H1 (cell line): ENCODE results near the gene ZBTB20. TPM values are rescaled to one million over a fixed set of nuclear protein-coding genes. Genes with fewer than 3 reads are reported as not detected.

Experiments
- CTCF ChIA-PET: fragments of 300-600 bp; sonication (Branson Sonifier 250); formaldehyde crosslinking; loops from one replicate; lab custom pipeline; 2021; ENCODE audit not compliant: partially characterized antibody; lab: Charles Lee
- POLR2A ChIA-PET: fragments of 300-600 bp; sonication (Branson Sonifier 250); formaldehyde crosslinking; loops from one replicate; lab custom pipeline; 2021; ENCODE audit warnings: inconsistent platforms; ENCODE audit not compliant: partially characterized antibody; lab: Charles Lee
- DNase-seq, 2 experiments: peaks; one replicate each; pipeline versions ENCODE4 v3.0.0 to v3.0.0-alpha.2; 2010 to 2022; ENCODE audit warnings: low spot score in 2 of 2, low read depth in 1 of 2, mixed read lengths in 1 of 2
- FAIRE-seq: peaks from 2 replicates; lab custom pipeline; 2011; peaks lifted over from hg19 to GRCh38; lab: Jason Lieb, UNC
- H2AFZ ChIP-seq: 2 replicates; pipeline ENCODE4 v1.8.1; 2012; ENCODE audit warnings: low read length, inconsistent platforms
- H2AK5ac ChIP-seq: 2 replicates; pipeline ENCODE4 v1.6.1; 2013; ENCODE audit warnings: low read depth, low read length
- H2BK120ac ChIP-seq: replicated peaks from 2 replicates; pipeline ENCODE3; 2013; ENCODE audit warnings: low read depth, low read length, inconsistent platforms
- H2BK12ac ChIP-seq: 2 replicates; pipeline ENCODE4 v1.6.1; 2013; ENCODE audit warnings: low read depth, low read length
- H2BK15ac ChIP-seq: 2 replicates; pipeline ENCODE4 v1.6.1; 2013; ENCODE audit warnings: low read length
- H2BK20ac ChIP-seq: 2 replicates; pipeline ENCODE4 v1.6.1; 2013; ENCODE audit warnings: low read length
- H2BK5ac ChIP-seq: 2 replicates; pipeline ENCODE4 v1.6.1; 2013; ENCODE audit warnings: low read depth, low read length
- H3K14ac ChIP-seq: 2 replicates; pipeline ENCODE4 v1.6.1; 2013; ENCODE audit warnings: inconsistent platforms; ENCODE audit not compliant: insufficient read length
- H3K18ac ChIP-seq: 2 replicates; pipeline ENCODE4 v1.6.1; 2013; ENCODE audit warnings: low read length; ENCODE audit errors: extremely low read depth
- H3K23ac ChIP-seq: 2 replicates; pipeline ENCODE4 v1.6.1; 2013; ENCODE audit warnings: inconsistent platforms; ENCODE audit not compliant: insufficient read length
- H3K23me2 ChIP-seq: 2 replicates; pipeline ENCODE4 v1.6.1; 2013; ENCODE audit warnings: low read depth, low read length
- H3K27ac ChIP-seq: 2 replicates; pipeline ENCODE4 v1.6.1; 2011; ENCODE audit warnings: low read depth, low read length, inconsistent platforms
- H3K27me3 ChIP-seq, 4 experiments: replicated peaks in 1 of 4; 1 replicate in 1 of 4; 2 replicates in 3 of 4; pipeline versions ENCODE4 v1.6.1 to v1.8.1; 2011 to 2013; ENCODE audit warnings: low read length in 3 of 4, mild to moderate bottlenecking in 3 of 4, inconsistent platforms in 2 of 4, mixed read lengths in 2 of 4, moderate library complexity in 1 of 4; ENCODE audit not compliant: control insufficient read depth in 3 of 4, insufficient read depth in 3 of 4; ENCODE audit errors: extremely low read depth in 1 of 4
- H3K36me3 ChIP-seq, 4 experiments: 2 replicates each; pipeline versions ENCODE4 v1.6.1 to v1.8.1; 2011 to 2013; ENCODE audit warnings: mild to moderate bottlenecking in 4 of 4, low read length in 3 of 4, moderate library complexity in 2 of 4, control low read depth in 1 of 4, inconsistent platforms in 1 of 4; ENCODE audit not compliant: insufficient read depth in 4 of 4, control insufficient read depth in 2 of 4
- H3K4ac ChIP-seq: replicated peaks from 2 replicates; pipeline ENCODE3; 2013; ENCODE audit warnings: low read length, low read depth, mixed read lengths, inconsistent platforms; ENCODE audit not compliant: insufficient read length
- H3K4me1 ChIP-seq, 4 experiments: replicated peaks in 1 of 4; 1 replicate in 1 of 4; 2 replicates in 3 of 4; pipeline versions ENCODE4 v1.6.1 to v1.8.1; 2011 to 2013; ENCODE audit warnings: low read length in 3 of 4, inconsistent platforms in 2 of 4, mixed read lengths in 1 of 4; ENCODE audit not compliant: insufficient read depth in 4 of 4, control insufficient read depth in 3 of 4
- H3K4me2 ChIP-seq, 2 experiments: 2 replicates each; pipeline versions ENCODE4 v1.6.1 to v1.8.1; 2011 to 2013; ENCODE audit warnings: low read depth in 2 of 2, low read length in 2 of 2, control low read depth in 1 of 2, inconsistent platforms in 1 of 2, mild to moderate bottlenecking in 1 of 2; ENCODE audit not compliant: insufficient read depth in 1 of 2
- H3K4me3 ChIP-seq, 4 experiments: fragments of 200-600, 300-600 bp in 1 of 4; sonication (generic), shearing (Covaris generic), sonication (Bioruptor Twin) in 1 of 4; 2 replicates each; pipeline versions ENCODE4 v1.5.1 to v1.8.1; 2011 to 2016; ENCODE audit warnings: low read length in 4 of 4, low read depth in 3 of 4, control low read depth in 2 of 4, inconsistent platforms in 2 of 4, mild to moderate bottlenecking in 2 of 4, mixed read lengths in 1 of 4, moderate library complexity in 1 of 4; ENCODE audit not compliant: insufficient read depth in 2 of 4; ENCODE audit errors: extremely low read depth in 1 of 4
- H3K56ac ChIP-seq: replicated peaks from 2 replicates; pipeline ENCODE3; 2013; ENCODE audit warnings: low read depth, mild to moderate bottlenecking, mixed read lengths, low read length, inconsistent platforms; ENCODE audit not compliant: insufficient read length
- H3K79me1 ChIP-seq: 2 replicates; pipeline ENCODE4 v1.6.1; 2013; ENCODE audit warnings: low read depth, low read length, control low read depth
- H3K79me2 ChIP-seq, 2 experiments: 2 replicates each; pipeline versions ENCODE4 v1.6.1 to v1.8.1; 2012 to 2013; ENCODE audit warnings: low read length in 2 of 2, mild to moderate bottlenecking in 2 of 2, inconsistent platforms in 1 of 2; ENCODE audit not compliant: insufficient read depth in 2 of 2, control insufficient read depth in 1 of 2
- H3K9ac ChIP-seq, 4 experiments: replicated peaks in 1 of 4; 1 replicate in 1 of 4; 2 replicates in 3 of 4; pipeline versions ENCODE4 v1.6.1 to v1.8.1; 2011 to 2013; ENCODE audit warnings: low read depth in 3 of 4, low read length in 3 of 4, control low read depth in 2 of 4, mild to moderate bottlenecking in 2 of 4, moderate library complexity in 2 of 4, inconsistent platforms in 1 of 4; ENCODE audit errors: extremely low read depth in 1 of 4
- H3K9me3 ChIP-seq, 2 experiments: 2 replicates each; pipeline versions ENCODE4 v1.6.1 to v1.8.1; 2012 to 2013; ENCODE audit warnings: mild to moderate bottlenecking in 2 of 2, moderate library complexity in 2 of 2, control low read depth in 1 of 2, inconsistent platforms in 1 of 2, low read depth in 1 of 2, low read length in 1 of 2, mixed read lengths in 1 of 2; ENCODE audit not compliant: insufficient read depth in 2 of 2
- H4K20me1 ChIP-seq, 2 experiments: replicated peaks in 1 of 2; 2 replicates each; pipeline versions ENCODE3 to v1.8.1; 2011 to 2013; ENCODE audit warnings: inconsistent platforms in 2 of 2, low read length in 2 of 2, mild to moderate bottlenecking in 1 of 2; ENCODE audit not compliant: insufficient read depth in 2 of 2, control insufficient read depth in 1 of 2
- H4K5ac ChIP-seq: 2 replicates; pipeline ENCODE4 v1.6.1; 2013; ENCODE audit warnings: low read length, low read depth, mixed read lengths, inconsistent platforms; ENCODE audit not compliant: insufficient read length
- H4K8ac ChIP-seq: 2 replicates; pipeline ENCODE4 v1.8.0; 2013; ENCODE audit warnings: mild to moderate bottlenecking, moderate library complexity, low read length, inconsistent platforms; ENCODE audit not compliant: insufficient read depth; ENCODE audit errors: extremely low read depth
- H4K91ac ChIP-seq: replicated peaks from 2 replicates; pipeline ENCODE3; 2013; ENCODE audit warnings: low read length, mixed read lengths, inconsistent platforms; ENCODE audit not compliant: insufficient read length
- BACH1 ChIP-seq: IDR thresholded peaks from 2 replicates; pipeline ENCODE4 v1.6.1; 2012; ENCODE audit warnings: low read length, improper control_type of control experiment
- CBX8 ChIP-seq: fragments of 300-800, 300-1000 bp; sonication (generic); IDR thresholded peaks from 2 replicates; pipeline ENCODE4 v1.7.1; 2016; ENCODE audit warnings: low read depth, low read length, borderline replicate concordance
- CREB1 ChIP-seq: IDR thresholded peaks from 2 replicates; pipeline ENCODE4 v1.6.1; 2012; ENCODE audit warnings: inconsistent platforms
- CTBP2 ChIP-seq: IDR thresholded peaks from 2 replicates; pipeline ENCODE4 v1.7.0; 2011; ENCODE audit warnings: borderline replicate concordance, mild to moderate bottlenecking, moderate library complexity, mixed read lengths, low read length; ENCODE audit not compliant: insufficient read depth, insufficient read length
- KDM1A ChIP-seq: fragments of 200-600, 300-600 bp; sonication (generic); IDR thresholded peaks from 2 replicates; pipeline ENCODE4 v1.7.1; 2016; ENCODE audit warnings: mild to moderate bottlenecking, low read length, borderline replicate concordance
- MAFK ChIP-seq: IDR thresholded peaks from 2 replicates; pipeline ENCODE4 v1.6.1; 2012; ENCODE audit warnings: low read depth, mild to moderate bottlenecking, improper control_type of control experiment, low read length
- NRF1 ChIP-seq: IDR thresholded peaks from 2 replicates; pipeline ENCODE4 v1.6.1; 2011; ENCODE audit warnings: mild to moderate bottlenecking, low read depth, low read length, improper control_type of control experiment
- RFX5 ChIP-seq: IDR thresholded peaks from 2 replicates; pipeline ENCODE4 v1.6.1; 2011; ENCODE audit warnings: low read depth, low read length, improper control_type of control experiment, borderline replicate concordance
- SAP30 ChIP-seq: fragments of 300-600 bp; sonication (generic); IDR thresholded peaks from 2 replicates; pipeline ENCODE4 v1.7.1; 2012; ENCODE audit warnings: low read length, moderate library complexity, mild to moderate bottlenecking, inconsistent platforms; ENCODE audit not compliant: insufficient read depth, insufficient replicate concordance
- YY1 ChIP-seq: IDR thresholded peaks from 2 replicates; pipeline ENCODE4 v1.6.1; 2011; ENCODE audit warnings: low read depth, mild to moderate bottlenecking, low read length
- WGBS, 2 experiments: shearing (Covaris generic) in 1 of 2; methylation state at CpG; one replicate each; pipeline versions ENCODE4 v1.1.6 to v1.1.7; 2013 to 2015; ENCODE audit warnings: low lambda C conversion rate in 2 of 2, mixed read lengths in 2 of 2, inconsistent platforms in 1 of 2, low coverage in 1 of 2, missing lambda C conversion rate in 1 of 2; ENCODE audit not compliant: insufficient replicate concordance in 2 of 2, insufficient coverage in 1 of 2, insufficient read length in 1 of 2; ENCODE audit errors: extremely low coverage in 1 of 2, missing lambda C conversion rate in 1 of 2; 5-methylcytosine and 5-hydroxymethylcytosine counted together
- polyA plus RNA-seq, 7 experiments: library from polyadenylated mRNA; depleted of rRNA in 3 of 7; stranded (reverse) in 5 of 7; unstranded in 2 of 7; fragments of >200 nt in 5 of 7; fragments of 200-250 nt in 2 of 7; gene quantifications; 1 replicate in 5 of 7; 2 replicates in 1 of 7; 4 replicates in 1 of 7; pipeline versions ENCODE4 v1.2.1 to v1.2.3, GENCODE V29; 2011 to 2013; ENCODE audit warnings: missing spikeins in 2 of 7, mixed read lengths in 2 of 7
- total RNA-seq: library from RNA; stranded (reverse); fragmentation: NEBNext Ultra II Directional; extraction: Animal tissue kit (Norgen Biotek cat#: 25700); gene quantifications from 2 replicates; pipeline ENCODE4 v1.2.1, GENCODE V29; 2021
- TF ChIP-seq, protein P1 (sequence below): IDR thresholded peaks from 2 replicates; pipeline ENCODE4 v1.6.1; 2011; ENCODE audit warnings: low read depth, mild to moderate bottlenecking, low read length; ENCODE audit not compliant: insufficient read depth

ZBTB20 gene
- total and polyA plus RNA-seq, 2 of the 8 experiments (the other 6 are each of a cell fraction or from before 2014, with no cell fraction given), result 0.35 to 1.3 TPM

GRCh38 chr3:114446600-114446999 lies 700.5 kb downstream of the ZBTB20 start:
- ChIA-PET CTCF (interaction anchor here (1.0 to 2.2 kb wide), 4 partner anchors 8 to 294 kb away, joined by 3 to 9 read pairs (median 5); no protein-coding TSS in a partner anchor), POLR2A (no interaction called here)
- TF ChIP-seq MAFK (no peak), RFX5 (no peak), YY1 (no peak), NRF1 (no peak), KDM1A (no peak), SAP30 (no peak), CTBP2 (no peak), CBX8 (no peak), CREB1 (no peak), BACH1 (no peak)
- TF ChIP-seq, protein P1, sequence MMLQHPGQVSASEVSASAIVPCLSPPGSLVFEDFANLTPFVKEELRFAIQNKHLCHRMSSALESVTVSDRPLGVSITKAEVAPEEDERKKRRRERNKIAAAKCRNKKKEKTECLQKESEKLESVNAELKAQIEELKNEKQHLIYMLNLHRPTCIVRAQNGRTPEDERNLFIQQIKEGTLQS, result no peak

More at GRCh38 chr3:114446600-114446999, 700.5 kb downstream of the ZBTB20 start:
- no peak for FAIRE-seq
- no peak overlapping the region for H4K8ac ChIP-seq
- H2AK5ac ChIP-seq, result no peak overlapping the region
- H3K9me3 ChIP-seq, result no peaks in the 10 kb centered on the region
- no peak overlapping the region for H3K4me3 ChIP-seq
- no peak overlapping the region for H3K23ac ChIP-seq
- no peaks in the 10 kb centered on the region for H3K23me2 ChIP-seq
- no peak overlapping the region for H3K9ac ChIP-seq
- no peak overlapping the region for H3K56ac ChIP-seq
- H3K4ac ChIP-seq, result no peak overlapping the region
- H3K4me1 ChIP-seq, result no peaks in the 10 kb centered on the region
- H2BK20ac ChIP-seq, result no peak overlapping the region
- no peaks in the 10 kb centered on the region for H4K20me1 ChIP-seq
- H3K79me2 ChIP-seq, result no peaks in the 10 kb centered on the region
- H3K27ac ChIP-seq, result no peak overlapping the region
- 92% methylated on average over 5 of the region's 5 CpGs; no CpG with 5 or more reads in 1 of the 2 experiments for WGBS, 2 experiments
- no peaks in the 10 kb centered on the region for H3K27me3 ChIP-seq
- H3K79me1 ChIP-seq, result no peaks in the 10 kb centered on the region
- no peak overlapping the region for H4K91ac ChIP-seq
- H3K14ac ChIP-seq, result no peak overlapping the region
- H3K4me2 ChIP-seq, result no peak overlapping the region
- no peak overlapping the region for H2BK12ac ChIP-seq
- no peak overlapping the region for H2BK120ac ChIP-seq
- H4K5ac ChIP-seq, result no peak overlapping the region
- no peak overlapping the region for H2AFZ ChIP-seq
- no peak overlapping the region for H3K18ac ChIP-seq
- no peak for DNase-seq
- no peak overlapping the region for H2BK5ac ChIP-seq
- no peaks in the 10 kb centered on the region for H3K36me3 ChIP-seq
- no peak overlapping the region for H2BK15ac ChIP-seq
